ENCODE data around the gene MYT1.

- TF ChIP-seq, protein P1, sequence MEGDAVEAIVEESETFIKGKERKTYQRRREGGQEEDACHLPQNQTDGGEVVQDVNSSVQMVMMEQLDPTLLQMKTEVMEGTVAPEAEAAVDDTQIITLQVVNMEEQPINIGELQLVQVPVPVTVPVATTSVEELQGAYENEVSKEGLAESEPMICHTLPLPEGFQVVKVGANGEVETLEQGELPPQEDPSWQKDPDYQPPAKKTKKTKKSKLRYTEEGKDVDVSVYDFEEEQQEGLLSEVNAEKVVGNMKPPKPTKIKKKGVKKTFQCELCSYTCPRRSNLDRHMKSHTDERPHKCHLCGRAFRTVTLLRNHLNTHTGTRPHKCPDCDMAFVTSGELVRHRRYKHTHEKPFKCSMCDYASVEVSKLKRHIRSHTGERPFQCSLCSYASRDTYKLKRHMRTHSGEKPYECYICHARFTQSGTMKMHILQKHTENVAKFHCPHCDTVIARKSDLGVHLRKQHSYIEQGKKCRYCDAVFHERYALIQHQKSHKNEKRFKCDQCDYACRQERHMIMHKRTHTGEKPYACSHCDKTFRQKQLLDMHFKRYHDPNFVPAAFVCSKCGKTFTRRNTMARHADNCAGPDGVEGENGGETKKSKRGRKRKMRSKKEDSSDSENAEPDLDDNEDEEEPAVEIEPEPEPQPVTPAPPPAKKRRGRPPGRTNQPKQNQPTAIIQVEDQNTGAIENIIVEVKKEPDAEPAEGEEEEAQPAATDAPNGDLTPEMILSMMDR (IDR thresholded peaks at IDR 0.05; ENCODE audit: low read length) = no peak
- TF ChIP-seq EZH2 (IDR thresholded peaks at IDR 0.05; ENCODE audit: borderline replicate concordance, low read length) = no peak
Measured at GRCh38 chr20:64224351-64225170, 60.3 kb downstream of the MYT1 start.

Data from OCI-LY1 (cell line).